Colonic mucosa (tissue), 4 donors: ENCODE results near the gene TRIM17. TPM values are rescaled to one million over a fixed set of nuclear protein-coding genes. Genes with fewer than 3 reads are reported as not detected.

Experiments
- DNase-seq: peaks from one replicate; pipeline ENCODE4 v3.0.0-alpha.2; 2020
- H3K27ac ChIP-seq: fragments of 200-600 bp; one replicate; pipeline ENCODE4 v1.8.0; 2021
- H3K27me3 ChIP-seq: fragments of 200-600 bp; one replicate; pipeline ENCODE4 v1.8.0; 2021
- H3K36me3 ChIP-seq: fragments of 200-600 bp; one replicate; pipeline ENCODE4 v1.8.0; 2021
- H3K4me1 ChIP-seq: fragments of 200-600 bp; one replicate; pipeline ENCODE4 v1.8.0; 2021; ENCODE audit warnings: mild to moderate bottlenecking
- H3K4me3 ChIP-seq: fragments of 200-600 bp; one replicate; pipeline ENCODE4 v1.8.0; 2021
- H3K9ac ChIP-seq, 2 donors: one replicate each; pipeline ENCODE4 v1.7.0; 2013; ENCODE audit warnings: control low read depth in 2 of 2, low read depth in 2 of 2, low read length in 2 of 2
- H3K9me3 ChIP-seq: fragments of 200-600 bp; one replicate; pipeline ENCODE4 v1.8.0; 2021
- CTCF ChIP-seq: fragments of 200-600 bp; IDR thresholded peaks from one replicate; pipeline ENCODE4 v1.8.0; 2022; ENCODE audit warnings: antibody characterized with exemption, mild to moderate bottlenecking
- intact Hi-C: fragments of 100-400 bp; cut with DNase I; formaldehyde crosslinking; loops from one replicate; pipeline ENCODE4 v1.14.1; 2022
- total RNA-seq, 2 donors: library from RNA; stranded (reverse); fragmentation: NEBNext Ultra II Directional in 1 of 2; extraction: Animal tissue kit (Norgen Biotek cat#: 25700) in 1 of 2; gene quantifications; one replicate each; pipeline ENCODE4 v1.2.1, GENCODE V29; 2021
- donor health status: healthy.
- donor health status: DM: no; HTN: no; CAD: no.
- donor health status: DM: no; HTN: no; CAD: no.

TRIM17 gene
- total RNA-seq, 2 donors from 2014 or later: 0.21 TPM; not detected in 1

GRCh38 chr1:228364706-228365213 lies 51.9 kb downstream of the TRIM17 start:
- no peak overlapping the region for H3K27ac ChIP-seq
- H3K4me3 ChIP-seq: no peak overlapping the region
- intact Hi-C loops: no loop called here
- H3K36me3 ChIP-seq: no peaks in the 10 kb centered on the region
- no peak for DNase-seq
- no peak for TF ChIP-seq CTCF
- H3K9ac ChIP-seq: no peak overlapping the region
- H3K4me1 ChIP-seq: no peaks in the 10 kb centered on the region
- no peaks in the 10 kb centered on the region for H3K9me3 ChIP-seq
- H3K27me3 ChIP-seq: no peaks in the 10 kb centered on the region

GRCh38 chr1:228364068-228364705 lies 52.5 kb downstream of the TRIM17 start:
- Histone ChIP-seq H3K36me3 (no peaks in the 10 kb centered on the region), H3K27me3 (no peaks in the 10 kb centered on the region), H3K9ac (no peak overlapping the region), H3K4me3 (no peak overlapping the region), H3K4me1 (no peaks in the 10 kb centered on the region), H3K27ac (no peak overlapping the region), H3K9me3 (no peaks in the 10 kb centered on the region)
- intact Hi-C loops: no loop called here
- TF ChIP-seq CTCF: no peak
- DNase-seq: no peak

GRCh38 chr1:228363686-228364067 lies 53.0 kb downstream of the TRIM17 start:
- no peak overlapping the region for H3K27ac ChIP-seq
- intact Hi-C loops: no loop called here
- DNase-seq: no peak
- TF ChIP-seq CTCF: no peak
- no peak overlapping the region for H3K9ac ChIP-seq
- H3K4me3 ChIP-seq: no peak overlapping the region
- no peaks in the 10 kb centered on the region for H3K27me3 ChIP-seq
- no peaks in the 10 kb centered on the region for H3K36me3 ChIP-seq
- no peaks in the 10 kb centered on the region for H3K4me1 ChIP-seq
- H3K9me3 ChIP-seq: no peaks in the 10 kb centered on the region

- Histone ChIP-seq H3K27ac (no peak overlapping the region), H3K4me1 (no peaks in the 10 kb centered on the region), H3K36me3 (no peaks in the 10 kb centered on the region), H3K4me3 (no peak overlapping the region), H3K9me3 (no peaks in the 10 kb centered on the region), H3K27me3 (no peaks in the 10 kb centered on the region), H3K9ac (no peak overlapping the region)
- no peak for DNase-seq
- no peak for TF ChIP-seq CTCF
- intact Hi-C loops: no loop called here
Measured at GRCh38 chr1:228362884-228363450, 53.7 kb downstream of the TRIM17 start.

GRCh38 chr1:228362141-228362883 lies 54.3 kb downstream of the TRIM17 start:
- DNase-seq: no peak
- TF ChIP-seq CTCF: no peak
- H3K27ac ChIP-seq: no peak overlapping the region
- H3K4me1 ChIP-seq: no peaks in the 10 kb centered on the region
- H3K27me3 ChIP-seq: no peaks in the 10 kb centered on the region
- no peaks in the 10 kb centered on the region for H3K36me3 ChIP-seq
- H3K9me3 ChIP-seq: no peaks in the 10 kb centered on the region
- no peak overlapping the region for H3K9ac ChIP-seq
- no peak overlapping the region for H3K4me3 ChIP-seq
- intact Hi-C loops: no loop called here
